ENCODE data around the gene KDM3B. TPM values are rescaled to one million over a fixed set of nuclear protein-coding genes. Genes with fewer than 3 reads are reported as not detected.

Gene KDM3B
- total and polyA plus RNA-seq, 9 of the 15 experiments (the other 6 are each of a cell fraction or from before 2014, with no cell fraction given), result 13.8 to 62.8 (median 41.9) TPM

DNA sequence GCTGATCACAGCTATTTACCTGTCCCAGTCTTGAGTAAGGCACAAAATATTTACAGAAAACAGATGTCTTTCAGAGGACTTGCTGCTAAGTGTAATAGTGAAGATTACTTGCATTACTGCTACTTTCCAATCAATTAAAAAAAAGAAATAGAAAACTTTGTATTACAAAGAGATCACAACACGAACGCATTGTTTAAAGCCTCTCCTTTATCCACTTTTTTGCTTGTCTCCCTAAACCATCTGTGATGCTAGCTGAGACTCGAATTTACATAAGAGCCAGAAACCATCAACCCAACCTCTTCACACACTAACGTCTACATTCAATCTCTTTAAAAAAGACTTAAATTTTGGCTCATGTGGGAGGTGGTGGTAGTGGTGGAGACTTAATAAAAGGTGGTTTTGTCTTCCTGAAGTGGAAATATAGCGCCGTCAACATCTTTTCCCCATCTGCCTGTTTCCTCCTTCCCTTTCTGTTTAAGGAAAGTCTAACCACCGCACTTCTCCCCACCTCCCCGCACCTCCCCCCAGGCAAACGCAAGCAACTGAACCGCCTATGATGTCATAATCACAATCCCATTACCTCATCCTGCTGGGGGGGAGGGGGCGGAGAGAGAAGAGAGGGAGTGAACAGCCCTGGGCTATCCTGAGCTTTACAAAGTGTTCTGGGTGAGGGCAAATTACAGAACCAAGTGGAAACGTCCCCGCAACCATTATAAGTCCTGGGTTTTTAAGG is 15.4 kb upstream of the KDM3B start (continued):
- TF ChIP-seq, protein P1, sequence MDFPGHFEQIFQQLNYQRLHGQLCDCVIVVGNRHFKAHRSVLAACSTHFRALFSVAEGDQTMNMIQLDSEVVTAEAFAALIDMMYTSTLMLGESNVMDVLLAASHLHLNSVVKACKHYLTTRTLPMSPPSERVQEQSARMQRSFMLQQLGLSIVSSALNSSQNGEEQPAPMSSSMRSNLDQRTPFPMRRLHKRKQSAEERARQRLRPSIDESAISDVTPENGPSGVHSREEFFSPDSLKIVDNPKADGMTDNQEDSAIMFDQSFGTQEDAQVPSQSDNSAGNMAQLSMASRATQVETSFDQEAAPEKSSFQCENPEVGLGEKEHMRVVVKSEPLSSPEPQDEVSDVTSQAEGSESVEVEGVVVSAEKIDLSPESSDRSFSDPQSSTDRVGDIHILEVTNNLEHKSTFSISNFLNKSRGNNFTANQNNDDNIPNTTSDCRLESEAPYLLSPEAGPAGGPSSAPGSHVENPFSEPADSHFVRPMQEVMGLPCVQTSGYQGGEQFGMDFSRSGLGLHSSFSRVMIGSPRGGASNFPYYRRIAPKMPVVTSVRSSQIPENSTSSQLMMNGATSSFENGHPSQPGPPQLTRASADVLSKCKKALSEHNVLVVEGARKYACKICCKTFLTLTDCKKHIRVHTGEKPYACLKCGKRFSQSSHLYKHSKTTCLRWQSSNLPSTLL (IDR thresholded peaks at IDR 0.05), result no peak
- no peak for TF ChIP-seq KDM2B (CRISPR knock-in tag; IDR thresholded peaks at IDR 0.05)
- peak in 1 of 2 experiments; percentile 13; a peak in 1 of 3 replicates for TF ChIP-seq CBX3 (IDR thresholded peaks at IDR 0.05; ENCODE audit: borderline replicate concordance in 1 of 2, low read length in 2 of 2)
- TF ChIP-seq ZBTB1 (CRISPR knock-in tag; IDR thresholded peaks at IDR 0.05; ENCODE audit: borderline replicate concordance, low read depth), result no peak
- no peak for TF ChIP-seq SNRNP70 (optimal IDR thresholded peaks at IDR 0.05; ENCODE audit: low read depth, low read length)
- TF ChIP-seq, protein P2, sequence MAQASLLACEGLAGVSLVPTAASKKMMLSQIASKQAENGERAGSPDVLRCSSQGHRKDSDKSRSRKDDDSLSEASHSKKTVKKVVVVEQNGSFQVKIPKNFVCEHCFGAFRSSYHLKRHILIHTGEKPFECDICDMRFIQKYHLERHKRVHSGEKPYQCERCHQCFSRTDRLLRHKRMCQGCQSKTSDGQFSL (CRISPR knock-in tag; IDR thresholded peaks at IDR 0.05), result peak; percentile 94
- TF ChIP-seq, protein P2 (tag; IDR thresholded peaks at IDR 0.05), result peak in 1 of 2 experiments; percentile 96; a peak in 2 of 4 replicates
- TF ChIP-seq TCFL5 (CRISPR knock-in tag; conservative IDR thresholded peaks at IDR 0.05), result no peak
- no peak for TF ChIP-seq SRSF9 (IDR thresholded peaks at IDR 0.05; ENCODE audit: borderline replicate concordance, low read depth, low read length)
- TF ChIP-seq FOXP1 (CRISPR knock-in tag; IDR thresholded peaks at IDR 0.05), result no peak
- TF ChIP-seq, protein P3, sequence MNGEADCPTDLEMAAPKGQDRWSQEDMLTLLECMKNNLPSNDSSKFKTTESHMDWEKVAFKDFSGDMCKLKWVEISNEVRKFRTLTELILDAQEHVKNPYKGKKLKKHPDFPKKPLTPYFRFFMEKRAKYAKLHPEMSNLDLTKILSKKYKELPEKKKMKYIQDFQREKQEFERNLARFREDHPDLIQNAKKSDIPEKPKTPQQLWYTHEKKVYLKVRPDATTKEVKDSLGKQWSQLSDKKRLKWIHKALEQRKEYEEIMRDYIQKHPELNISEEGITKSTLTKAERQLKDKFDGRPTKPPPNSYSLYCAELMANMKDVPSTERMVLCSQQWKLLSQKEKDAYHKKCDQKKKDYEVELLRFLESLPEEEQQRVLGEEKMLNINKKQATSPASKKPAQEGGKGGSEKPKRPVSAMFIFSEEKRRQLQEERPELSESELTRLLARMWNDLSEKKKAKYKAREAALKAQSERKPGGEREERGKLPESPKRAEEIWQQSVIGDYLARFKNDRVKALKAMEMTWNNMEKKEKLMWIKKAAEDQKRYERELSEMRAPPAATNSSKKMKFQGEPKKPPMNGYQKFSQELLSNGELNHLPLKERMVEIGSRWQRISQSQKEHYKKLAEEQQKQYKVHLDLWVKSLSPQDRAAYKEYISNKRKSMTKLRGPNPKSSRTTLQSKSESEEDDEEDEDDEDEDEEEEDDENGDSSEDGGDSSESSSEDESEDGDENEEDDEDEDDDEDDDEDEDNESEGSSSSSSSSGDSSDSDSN (IDR thresholded peaks at IDR 0.05; ENCODE audit: borderline replicate concordance in 1 of 2, low read depth in 2 of 2, low read length in 2 of 2), result no peak
- no peak for TF ChIP-seq FOXK2 (conservative IDR thresholded peaks at IDR 0.05 in 1 of 2, IDR thresholded peaks at IDR 0.05 in 1 of 2; ENCODE audit: low read depth in 2 of 2)
- TF ChIP-seq, protein P4, sequence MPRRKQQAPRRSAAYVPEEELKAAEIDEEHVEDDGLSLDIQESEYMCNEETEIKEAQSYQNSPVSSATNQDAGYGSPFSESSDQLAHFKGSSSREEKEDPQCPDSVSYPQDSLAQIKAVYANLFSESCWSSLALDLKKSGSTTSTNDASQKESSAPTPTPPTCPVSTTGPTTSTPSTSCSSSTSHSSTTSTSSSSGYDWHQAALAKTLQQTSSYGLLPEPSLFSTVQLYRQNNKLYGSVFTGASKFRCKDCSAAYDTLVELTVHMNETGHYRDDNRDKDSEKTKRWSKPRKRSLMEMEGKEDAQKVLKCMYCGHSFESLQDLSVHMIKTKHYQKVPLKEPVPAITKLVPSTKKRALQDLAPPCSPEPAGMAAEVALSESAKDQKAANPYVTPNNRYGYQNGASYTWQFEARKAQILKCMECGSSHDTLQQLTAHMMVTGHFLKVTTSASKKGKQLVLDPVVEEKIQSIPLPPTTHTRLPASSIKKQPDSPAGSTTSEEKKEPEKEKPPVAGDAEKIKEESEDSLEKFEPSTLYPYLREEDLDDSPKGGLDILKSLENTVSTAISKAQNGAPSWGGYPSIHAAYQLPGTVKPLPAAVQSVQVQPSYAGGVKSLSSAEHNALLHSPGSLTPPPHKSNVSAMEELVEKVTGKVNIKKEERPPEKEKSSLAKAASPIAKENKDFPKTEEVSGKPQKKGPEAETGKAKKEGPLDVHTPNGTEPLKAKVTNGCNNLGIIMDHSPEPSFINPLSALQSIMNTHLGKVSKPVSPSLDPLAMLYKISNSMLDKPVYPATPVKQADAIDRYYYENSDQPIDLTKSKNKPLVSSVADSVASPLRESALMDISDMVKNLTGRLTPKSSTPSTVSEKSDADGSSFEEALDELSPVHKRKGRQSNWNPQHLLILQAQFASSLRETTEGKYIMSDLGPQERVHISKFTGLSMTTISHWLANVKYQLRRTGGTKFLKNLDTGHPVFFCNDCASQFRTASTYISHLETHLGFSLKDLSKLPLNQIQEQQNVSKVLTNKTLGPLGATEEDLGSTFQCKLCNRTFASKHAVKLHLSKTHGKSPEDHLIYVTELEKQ (CRISPR knock-in tag; IDR thresholded peaks at IDR 0.05), result no peak
- TF ChIP-seq KLF10 (CRISPR knock-in tag; IDR thresholded peaks at IDR 0.05), result no peak
- TF ChIP-seq, protein P5, sequence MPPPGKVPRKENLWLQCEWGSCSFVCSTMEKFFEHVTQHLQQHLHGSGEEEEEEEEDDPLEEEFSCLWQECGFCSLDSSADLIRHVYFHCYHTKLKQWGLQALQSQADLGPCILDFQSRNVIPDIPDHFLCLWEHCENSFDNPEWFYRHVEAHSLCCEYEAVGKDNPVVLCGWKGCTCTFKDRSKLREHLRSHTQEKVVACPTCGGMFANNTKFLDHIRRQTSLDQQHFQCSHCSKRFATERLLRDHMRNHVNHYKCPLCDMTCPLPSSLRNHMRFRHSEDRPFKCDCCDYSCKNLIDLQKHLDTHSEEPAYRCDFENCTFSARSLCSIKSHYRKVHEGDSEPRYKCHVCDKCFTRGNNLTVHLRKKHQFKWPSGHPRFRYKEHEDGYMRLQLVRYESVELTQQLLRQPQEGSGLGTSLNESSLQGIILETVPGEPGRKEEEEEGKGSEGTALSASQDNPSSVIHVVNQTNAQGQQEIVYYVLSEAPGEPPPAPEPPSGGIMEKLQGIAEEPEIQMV (tag; conservative IDR thresholded peaks at IDR 0.05; ENCODE audit: low read depth), result peak; percentile 36; the same call in 1 of the 2 replicates
- TF ChIP-seq TFAM (CRISPR knock-in tag; conservative IDR thresholded peaks at IDR 0.05), result no peak
